Endometrial microvascular endothelial cells (primary cell): ENCODE measurements around the gene MDGA2. TPM values are rescaled to one million over a fixed set of nuclear protein-coding genes. Genes with fewer than 3 reads are reported as not detected.

Experiments
- in situ Hi-C: cut with HindIII; loops from 2 replicates; pipeline ENCODE4 v1.10.0; 2017; ENCODE audit warnings: low sequenced_read_pairs, low pct_unique_long_range_greater_than_20kb; ENCODE audit errors: inconsistent ontology term
- total RNA-seq: library from RNA; depleted of rRNA; stranded (reverse); fragments of >200 nt; gene quantifications from one replicate; pipeline ENCODE4 v1.2.3, GENCODE V29; 2015; ENCODE audit errors: inconsistent ontology term

Gene MDGA2
- total RNA-seq, 1 donor from 2014 or later: not detected

DNA sequence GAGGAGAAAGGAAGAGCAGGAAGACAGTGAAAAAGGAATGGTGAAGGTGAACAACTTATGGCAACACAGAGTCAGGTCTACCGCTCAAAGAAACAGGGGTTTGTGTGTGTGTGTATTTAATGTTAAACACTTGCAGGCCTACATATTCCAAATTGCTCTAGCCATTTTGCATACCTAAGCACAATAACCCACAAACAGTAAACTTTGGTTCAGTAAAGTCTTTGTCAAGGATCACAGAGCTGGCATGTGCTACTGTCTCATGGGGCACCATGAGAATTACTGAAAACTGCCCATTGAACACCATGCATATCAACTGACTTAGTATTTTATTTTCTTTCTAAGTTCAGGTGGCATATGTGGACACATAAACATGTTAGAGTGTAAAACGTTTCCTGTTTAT lies 163.6 kb downstream of the MDGA2 start:
- in situ Hi-C loops: no loop called here

DNA sequence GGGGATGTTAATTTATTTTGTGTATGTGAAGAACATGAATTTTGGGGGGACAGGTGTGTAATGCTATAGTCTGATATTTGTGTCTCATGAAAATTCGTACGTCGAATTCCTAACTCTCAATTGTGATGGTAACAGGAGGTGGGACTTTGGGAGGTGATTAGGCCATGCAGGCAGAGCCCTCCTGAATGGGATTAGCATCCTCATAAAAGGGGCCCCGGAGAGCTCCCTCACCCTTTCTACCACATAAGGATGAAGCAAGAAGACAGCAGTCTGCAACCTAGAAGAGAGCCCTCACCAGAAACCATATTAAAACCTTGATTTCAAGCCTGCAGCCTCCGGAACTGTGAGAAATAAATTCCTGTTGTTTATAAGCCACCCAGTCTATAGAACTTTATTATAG lies 165.4 kb downstream of the MDGA2 start:
- in situ Hi-C loops: no loop called here

DNA sequence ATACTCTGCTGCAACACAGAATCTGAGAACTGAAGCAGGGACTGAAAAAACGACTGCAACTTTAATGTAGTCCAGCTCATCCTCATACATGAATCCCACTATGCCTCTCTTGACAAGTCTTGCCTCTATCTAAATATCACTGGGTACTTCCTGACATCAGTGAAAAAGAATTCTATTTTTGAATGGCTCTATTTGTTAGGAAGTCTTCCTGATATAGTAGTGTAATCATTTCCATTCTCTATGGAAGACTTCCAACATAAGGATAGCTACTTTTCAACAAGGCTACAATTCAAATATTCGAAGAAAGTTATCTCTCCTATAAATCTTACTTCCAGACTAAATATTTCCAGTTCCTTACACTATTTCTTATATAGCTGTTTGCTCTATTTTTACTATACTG lies 167.5 kb downstream of the MDGA2 start:
- in situ Hi-C loops: no loop called here

DNA sequence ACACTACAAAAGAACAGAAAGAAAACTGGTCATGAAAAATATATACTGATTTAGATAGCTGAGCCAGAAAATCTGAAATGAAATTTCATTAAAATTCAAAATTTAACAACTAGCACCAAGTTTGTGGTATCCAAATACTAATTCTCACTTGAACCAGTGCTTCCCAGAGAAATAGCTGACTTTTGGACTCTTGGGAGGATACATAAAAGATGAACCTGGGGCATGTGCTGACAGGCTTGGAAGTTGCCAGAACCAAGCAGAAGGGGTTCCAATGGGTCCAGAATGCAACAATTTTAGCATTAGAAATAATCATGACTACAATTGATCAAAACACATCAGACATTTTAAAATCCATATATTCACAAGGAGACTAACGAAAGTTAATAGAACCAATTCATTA lies 175.0 kb downstream of the MDGA2 start:
- in situ Hi-C loops: no loop called here

DNA sequence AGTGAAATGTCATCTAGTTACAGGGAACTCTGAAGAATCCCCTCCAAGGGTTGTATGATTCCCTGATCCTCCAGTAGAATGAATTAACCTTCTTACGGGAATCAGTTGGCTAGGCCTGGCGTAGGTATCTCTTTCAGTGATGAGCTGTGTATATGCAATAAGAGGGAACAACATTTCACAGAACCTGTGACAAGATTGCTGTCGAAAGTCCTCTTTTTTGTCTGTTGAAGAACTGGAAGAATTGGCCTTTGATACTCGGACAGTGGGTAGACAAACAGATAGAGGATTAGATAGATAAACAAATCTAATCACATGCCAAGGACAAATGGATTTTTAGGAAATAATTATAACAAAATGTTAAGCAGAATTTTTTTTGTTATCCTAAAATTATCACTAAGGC lies 184.6 kb downstream of the MDGA2 start:
- in situ Hi-C loops: no loop called here

DNA sequence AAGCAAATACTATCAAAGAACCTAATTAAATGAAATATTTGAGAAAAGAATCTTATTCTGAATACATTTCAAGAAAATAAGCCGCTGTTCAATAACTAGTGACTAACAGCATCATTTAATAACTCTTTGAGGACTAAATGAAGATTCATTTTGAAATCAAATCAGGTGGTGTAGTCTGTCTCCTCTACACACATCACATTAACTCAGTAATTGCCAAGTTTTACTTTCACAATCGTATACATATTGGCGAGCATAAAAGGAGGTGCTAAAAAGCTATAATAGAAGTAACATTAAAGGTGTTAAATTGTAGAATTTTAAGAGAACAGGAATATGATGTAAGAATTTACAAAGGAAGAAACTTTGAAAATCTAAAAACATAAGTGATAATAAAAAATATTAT lies 185.1 kb downstream of the MDGA2 start:
- in situ Hi-C loops: no loop called here

DNA sequence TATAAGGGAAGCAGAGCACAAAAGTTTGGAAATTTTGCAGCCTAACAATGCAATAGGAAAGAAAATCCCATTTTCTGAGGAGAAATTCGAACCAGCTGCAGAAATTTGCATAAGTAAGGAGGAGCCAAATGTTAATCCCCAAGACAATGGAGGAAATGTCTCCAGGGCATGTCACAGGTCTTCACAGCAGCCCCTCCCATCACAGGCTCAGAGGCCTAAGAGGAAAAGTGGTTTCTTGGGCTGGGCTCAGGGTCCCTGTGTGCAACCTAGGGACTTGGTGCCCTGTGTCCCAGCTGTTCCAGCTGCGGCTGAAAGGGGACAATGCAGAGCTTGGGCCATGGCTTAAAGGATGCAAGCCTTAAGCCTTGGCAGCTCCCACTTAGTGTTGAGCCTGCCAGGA lies 190.0 kb downstream of the MDGA2 start:
- in situ Hi-C loops: no loop called here

DNA sequence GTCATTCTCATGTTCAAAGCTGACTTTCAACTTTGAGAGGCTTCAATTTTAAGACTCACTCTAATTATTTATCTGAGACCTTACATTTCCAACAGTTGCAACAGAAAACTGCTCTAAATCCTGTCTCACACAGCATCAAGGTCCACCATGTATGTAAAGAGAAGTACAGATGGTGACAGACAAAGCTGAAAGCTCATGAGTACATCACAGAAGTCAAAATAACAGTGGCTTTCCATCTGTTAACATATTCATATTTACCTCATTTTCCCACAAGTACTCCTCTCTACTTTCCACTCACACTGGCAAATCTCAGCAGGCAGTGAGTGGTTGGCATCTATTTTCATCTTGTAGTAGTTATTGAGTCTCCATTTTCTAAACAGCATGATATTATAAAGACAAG lies 192.0 kb downstream of the MDGA2 start:
- in situ Hi-C loops: no loop called here

DNA sequence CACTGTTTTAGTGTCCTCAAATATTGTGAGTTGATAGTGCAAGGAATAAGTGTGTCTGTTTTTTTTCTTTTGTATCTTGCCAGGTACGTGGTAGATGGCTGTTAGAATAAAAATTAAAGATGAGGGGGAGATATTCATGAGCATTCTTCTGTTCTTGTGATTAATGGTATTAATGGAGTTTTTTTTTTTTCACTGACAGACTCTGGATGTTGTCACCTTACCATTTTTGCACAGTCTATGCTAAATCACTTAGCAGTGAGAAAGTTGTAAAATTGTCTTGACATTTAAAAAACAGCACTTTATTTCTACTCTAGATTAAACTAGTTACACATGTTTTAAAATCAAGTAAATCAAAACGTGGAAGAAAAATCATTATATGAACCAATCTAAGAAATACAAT lies 204.3 kb downstream of the MDGA2 start:
- in situ Hi-C loops: no loop called here

DNA sequence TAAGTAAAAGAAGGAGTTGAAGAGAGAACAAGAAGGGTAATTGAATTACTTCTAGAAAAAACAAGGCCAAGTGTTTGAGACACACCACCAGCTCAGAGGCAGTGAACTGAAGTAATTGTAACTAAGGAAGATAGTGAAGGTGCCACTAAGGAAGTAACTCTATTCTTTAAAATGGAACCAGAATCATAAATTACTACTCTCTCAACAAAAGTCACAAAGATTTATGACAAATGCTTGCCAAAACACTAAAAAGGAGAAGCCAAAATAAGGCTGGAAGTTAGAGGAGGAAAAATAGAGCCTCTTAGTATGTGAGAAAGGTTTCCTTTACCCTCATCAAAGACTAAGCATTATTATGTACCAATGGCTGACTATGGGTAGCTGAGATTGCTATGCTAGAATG lies 208.5 kb downstream of the MDGA2 start:
- in situ Hi-C loops: no loop called here

DNA sequence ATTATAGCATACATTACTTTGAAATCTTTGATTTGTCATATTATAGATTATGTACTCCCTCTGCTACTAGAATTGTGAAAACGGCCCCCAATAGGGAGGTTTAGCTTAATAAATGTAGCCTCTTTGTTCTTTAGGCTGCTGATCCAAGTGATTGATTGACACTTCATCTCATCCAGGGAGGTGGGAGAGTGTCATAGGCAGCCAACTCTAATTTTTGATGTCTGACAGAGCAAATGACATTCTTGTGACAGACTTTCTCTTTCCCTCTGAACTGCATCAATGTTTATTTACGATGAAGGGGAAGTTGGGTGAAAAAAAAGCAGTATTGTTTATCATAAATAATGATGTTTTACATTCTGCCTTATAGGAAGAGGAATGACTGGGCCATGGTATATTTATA lies 221.4 kb downstream of the MDGA2 start:
- in situ Hi-C loops: no loop called here

DNA sequence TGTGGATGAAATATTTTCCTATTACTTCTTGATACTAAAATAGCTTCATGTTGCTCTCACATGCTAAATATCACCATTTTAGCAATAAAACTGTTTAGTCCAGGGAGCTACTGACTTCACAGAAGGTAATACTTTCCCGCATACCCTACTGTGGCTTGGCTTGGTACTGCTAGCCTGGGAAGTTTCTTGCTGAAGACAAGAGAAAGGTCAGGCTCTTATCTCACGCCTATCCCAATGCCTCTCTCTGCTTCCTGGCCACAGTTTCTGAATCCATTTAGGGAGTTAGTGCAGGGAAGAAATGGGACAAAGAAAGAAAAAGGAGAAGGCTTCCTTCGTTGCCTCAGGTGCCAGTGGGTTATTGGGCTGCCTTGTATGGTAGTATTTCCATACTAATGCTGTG lies 228.3 kb downstream of the MDGA2 start:
- in situ Hi-C loops: no loop called here

DNA sequence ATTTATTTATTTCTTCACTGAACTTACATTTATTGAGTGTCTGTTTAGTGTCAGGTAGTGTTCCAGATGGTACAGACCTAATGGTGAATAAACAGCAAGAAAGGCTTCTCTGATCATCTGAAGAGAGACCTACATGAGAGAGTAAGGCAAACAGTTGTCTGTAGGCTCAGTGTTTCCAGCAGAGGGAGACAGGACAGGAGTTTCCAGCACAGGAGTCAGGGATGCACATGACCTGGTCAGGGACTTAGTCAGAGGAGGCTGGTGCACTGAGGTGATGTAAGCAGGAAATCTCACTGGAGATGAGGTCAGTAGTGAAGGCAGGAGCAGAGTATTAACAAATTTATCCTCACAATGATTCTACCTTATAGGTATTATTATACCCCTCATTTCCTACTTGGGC lies 233.2 kb downstream of the MDGA2 start:
- in situ Hi-C loops: no loop called here

DNA sequence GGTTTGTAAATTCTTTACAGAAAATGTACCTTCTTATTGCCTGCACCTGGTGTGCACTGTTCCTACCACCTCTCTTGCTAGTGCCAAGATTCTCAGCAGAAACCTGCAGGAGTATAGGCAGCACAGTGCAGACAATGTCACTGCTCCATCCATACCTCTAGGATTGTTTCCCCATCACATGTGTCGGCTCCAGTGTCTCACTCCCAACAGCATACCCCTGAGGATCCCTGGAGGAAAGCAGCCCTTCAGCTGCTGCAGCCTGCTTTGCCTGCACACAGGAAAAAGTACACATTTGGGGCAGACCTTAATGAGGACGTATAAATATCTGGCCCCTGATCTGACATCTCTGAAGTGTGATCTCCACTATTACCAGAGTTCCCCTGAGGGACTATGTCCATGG lies 235.5 kb downstream of the MDGA2 start:
- in situ Hi-C loops: no loop called here

DNA sequence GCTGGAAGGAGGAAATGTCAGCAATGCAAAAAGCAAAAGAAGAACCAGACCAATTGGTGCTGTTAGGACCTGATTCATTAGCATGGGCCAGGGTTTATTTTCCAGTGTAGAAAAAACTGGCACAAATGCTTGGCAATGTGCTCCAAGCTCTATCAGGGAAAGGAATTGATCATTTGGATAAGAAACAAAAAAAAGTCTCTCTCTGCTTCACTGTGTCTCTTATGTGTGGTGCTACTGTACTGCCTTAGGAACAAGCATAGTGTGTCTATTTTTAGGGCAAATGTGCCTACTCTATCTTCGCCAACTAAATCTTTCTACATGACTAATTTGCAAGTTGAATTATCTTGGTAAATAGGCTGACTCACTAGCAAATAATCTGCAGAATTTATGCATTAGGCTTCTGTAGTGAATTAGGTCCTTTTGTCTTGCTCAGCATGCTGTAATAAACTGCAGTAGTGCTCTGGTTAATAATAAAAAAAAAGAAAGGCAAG lies 236.7 kb downstream of the MDGA2 start:
- in situ Hi-C loops: no loop called here

DNA sequence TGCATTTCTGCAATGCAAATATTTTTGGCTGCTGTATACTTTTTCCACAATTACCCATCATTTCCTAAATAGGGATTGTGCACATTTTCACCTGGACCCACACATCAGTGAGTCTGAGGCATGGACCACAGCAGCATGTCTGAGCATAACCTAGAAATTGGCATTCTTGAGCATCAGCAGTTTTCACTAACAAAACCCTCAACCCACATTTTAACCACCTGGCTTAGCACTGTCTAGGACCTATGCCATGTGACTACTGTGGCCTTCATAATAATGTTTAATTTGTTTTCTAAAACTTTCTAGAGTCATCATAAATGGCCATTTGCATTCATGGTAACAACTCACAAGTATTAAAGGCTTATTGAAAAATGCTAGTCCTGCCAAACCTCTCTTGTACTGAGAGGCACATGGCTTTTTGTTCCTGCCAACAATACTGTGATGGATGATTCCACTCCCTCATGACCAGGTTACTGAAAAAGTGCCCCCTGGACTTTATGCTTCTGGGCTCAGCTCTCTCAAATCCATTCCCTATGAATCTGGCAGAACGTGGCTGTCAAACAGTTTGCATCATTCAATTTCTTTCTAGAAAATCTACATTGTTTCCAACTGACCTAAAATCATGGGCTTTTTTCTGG lies 240.0 kb downstream of the MDGA2 start:
- in situ Hi-C loops: no loop called here

DNA sequence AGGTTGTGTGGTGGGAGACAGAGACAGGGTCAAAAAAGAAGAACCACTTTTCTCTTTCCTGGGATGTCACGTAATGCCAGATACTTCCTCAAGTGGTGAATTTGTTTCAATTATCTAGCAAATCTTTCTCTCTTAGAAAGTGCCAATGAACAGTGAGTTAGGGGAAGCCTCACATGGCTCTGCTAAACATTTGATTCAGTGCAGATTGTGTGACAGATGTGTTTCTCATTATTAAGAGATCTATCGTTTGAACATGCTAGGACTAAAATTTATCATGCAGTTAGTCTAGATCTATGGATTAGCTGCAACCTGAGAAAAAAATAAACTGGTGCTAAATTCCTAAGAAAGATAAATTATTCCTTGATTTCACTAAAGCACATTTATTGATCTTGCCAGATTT lies 247.8 kb downstream of the MDGA2 start:
- in situ Hi-C loops: no loop called here

DNA sequence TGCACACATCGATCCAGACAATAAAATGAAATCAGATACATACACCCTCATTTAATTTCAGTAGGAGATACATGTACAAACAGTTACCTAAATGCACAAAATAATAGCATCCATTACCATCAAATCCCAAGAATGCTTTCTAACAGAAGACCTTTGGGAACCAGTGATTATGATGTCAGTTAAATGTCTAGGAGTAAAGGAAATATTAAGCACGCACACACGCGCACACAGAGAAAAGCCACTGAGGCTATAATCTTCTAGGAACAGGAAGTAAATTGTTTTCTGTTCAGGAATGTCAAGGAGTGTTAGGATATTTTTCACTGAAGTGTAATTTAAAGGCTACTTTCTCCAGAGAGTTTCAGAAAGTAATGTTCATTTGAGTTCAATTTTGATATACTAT lies 250.1 kb downstream of the MDGA2 start:
- in situ Hi-C loops: no loop called here

DNA sequence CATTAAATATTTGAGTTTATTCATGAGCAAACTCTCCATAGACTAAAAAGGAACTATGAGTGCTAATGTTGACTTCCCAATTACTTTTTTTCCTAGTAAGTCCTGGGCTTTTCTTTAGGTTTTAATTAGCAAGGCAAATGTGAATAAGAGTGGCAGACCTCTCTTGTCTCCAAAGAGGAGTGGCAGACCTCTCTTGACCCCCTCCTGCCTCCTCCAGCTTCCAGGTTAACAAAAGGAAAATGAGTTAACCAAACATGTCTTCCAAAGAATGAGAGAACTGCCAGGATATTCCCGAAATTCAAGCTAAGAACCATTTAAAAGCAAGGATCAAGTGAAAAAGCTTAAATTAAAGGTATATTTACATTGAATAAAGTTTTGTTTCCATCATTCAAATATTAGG lies 253.2 kb downstream of the MDGA2 start:
- in situ Hi-C loops: no loop called here

DNA sequence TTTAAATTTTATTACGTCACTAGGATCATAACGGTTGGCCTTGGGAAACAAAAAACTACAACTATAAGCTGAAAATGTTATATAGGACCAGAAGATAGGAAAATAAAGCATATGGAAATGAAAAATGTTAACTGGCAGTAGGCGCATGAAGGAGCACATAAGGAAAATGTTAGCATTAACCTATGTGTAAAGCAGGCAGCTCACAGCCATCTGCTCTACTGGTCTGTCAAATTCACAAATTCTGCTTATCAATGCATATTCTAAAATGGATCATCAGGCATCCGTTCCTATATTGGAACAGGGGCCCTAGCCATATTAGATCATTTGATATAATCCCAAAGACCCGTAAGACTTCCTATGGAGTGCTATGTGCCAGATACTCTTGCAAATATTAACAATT lies 263.9 kb downstream of the MDGA2 start:
- in situ Hi-C loops: no loop called here

DNA sequence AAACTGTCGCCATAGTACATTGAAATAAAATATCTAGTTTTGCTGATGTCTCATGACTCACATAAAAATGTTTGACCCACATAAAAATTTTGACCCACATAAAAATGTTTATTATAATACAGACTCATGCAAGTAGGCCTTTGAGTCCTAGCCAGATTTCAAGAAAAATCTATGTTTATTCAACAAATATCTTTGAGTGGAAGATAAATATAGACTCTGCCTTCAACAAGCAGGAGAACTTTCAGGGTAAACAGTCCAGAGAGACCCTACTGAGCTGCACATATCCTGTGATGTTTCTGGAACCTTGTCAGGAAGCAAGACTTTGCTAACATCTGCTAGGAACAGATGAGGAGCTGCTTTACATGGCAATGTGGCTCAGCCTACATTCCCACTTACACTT lies 283.1 kb downstream of the MDGA2 start:
- in situ Hi-C loops: no loop called here
